T-cell (primary cell): ENCODE results near the gene CD2. TPM values are rescaled to one million over a fixed set of nuclear protein-coding genes. Genes with fewer than 3 reads are reported as not detected.
A peak's percentile ranks its signal among the peaks of the same experiment; 100 is the strongest.

ENCODE experiments used
- ATAC-seq, 4 experiments: fragments of 200-7000 bp in 3 of 4; fragments of 150-1000 bp in 1 of 4; cut with Tn5 transposase; replicated peaks in 1 of 4; 1 replicate in 3 of 4; 2 replicates in 1 of 4; pipeline ENCODE4 v1.10.0; 2021; ENCODE audit warnings: moderate library complexity in 3 of 4, mild to moderate bottlenecking in 2 of 4, moderate number of reproducible peaks in 1 of 4
- CTCF ChIA-PET, 2 donors: fragments of 300-600 bp; sonication (Branson Sonifier 250); formaldehyde crosslinking; loops; one replicate each; lab custom pipeline; 2022; ENCODE audit warnings: antibody characterized with exemption in 2 of 2; lab: Charles Lee
- POLR2A ChIA-PET, 2 donors: fragments of 300-600 bp; sonication (Branson Sonifier 250); formaldehyde crosslinking; loops; one replicate each; lab custom pipeline; 2022; ENCODE audit warnings: antibody characterized with exemption in 2 of 2; lab: Charles Lee
- DNase-seq, 35 experiments: peaks; one replicate each; pipeline versions ENCODE4 v3.0.0 to v3.0.0-alpha.2; 2013 to 2023
- H3K27ac ChIP-seq: one replicate; pipeline ENCODE4 v1.5.1; 2013; ENCODE audit warnings: low read length
- H3K27me3 ChIP-seq, 2 experiments: replicated peaks in 1 of 2; 1 replicate in 1 of 2; 2 replicates in 1 of 2; pipeline versions ENCODE4 v1.6.1 to v1.7.0; 2013; ENCODE audit warnings: low read length in 1 of 2, mixed read lengths in 1 of 2; ENCODE audit not compliant: control insufficient read depth in 2 of 2, insufficient read depth in 2 of 2; ENCODE audit errors: extremely low read depth in 1 of 2
- H3K36me3 ChIP-seq, 2 donors: 1 replicate in 1 of 2; 2 replicates in 1 of 2; pipeline versions ENCODE4 v1.6.1 to v1.7.0; 2013; ENCODE audit warnings: low read length in 1 of 2; ENCODE audit not compliant: control insufficient read depth in 2 of 2, insufficient read depth in 1 of 2; ENCODE audit errors: extremely low read depth in 1 of 2
- H3K4me1 ChIP-seq, 2 experiments: 1 replicate in 1 of 2; 2 replicates in 1 of 2; pipeline versions ENCODE4 v1.6.1 to v1.7.0; 2013; ENCODE audit warnings: low read length in 2 of 2, mixed read lengths in 1 of 2; ENCODE audit not compliant: insufficient read depth in 2 of 2, control insufficient read depth in 1 of 2; ENCODE audit errors: extremely low read depth in 1 of 2
- H3K4me3 ChIP-seq, 2 donors: 1 replicate in 1 of 2; 2 replicates in 1 of 2; pipeline versions ENCODE4 v1.5.1 to v1.7.0; 2013; ENCODE audit warnings: mild to moderate bottlenecking in 2 of 2, low read length in 1 of 2, moderate library complexity in 1 of 2; ENCODE audit not compliant: control insufficient read depth in 1 of 2; ENCODE audit errors: extremely low read depth in 1 of 2
- H3K9me3 ChIP-seq: 2 replicates; pipeline ENCODE4 v1.7.0; 2013
- H3K27ac Mint-ChIP-seq, 2 donors: one replicate each; pipeline ENCODE4 v1.8.0; 2020 to 2021; ENCODE audit warnings: mild to moderate bottlenecking in 2 of 2, mixed read lengths in 2 of 2
- H3K27me3 Mint-ChIP-seq, 2 donors: one replicate each; pipeline ENCODE4 v1.8.0; 2021 to 2022; ENCODE audit warnings: mixed read lengths in 2 of 2
- H3K36me3 Mint-ChIP-seq: one replicate; pipeline ENCODE4 v1.8.0; 2021; ENCODE audit warnings: mixed read lengths
- H3K4me1 Mint-ChIP-seq, 3 donors: one replicate each; pipeline ENCODE4 v1.8.0; 2020 to 2022; ENCODE audit warnings: mixed read lengths in 3 of 3, mild to moderate bottlenecking in 1 of 3
- H3K4me3 Mint-ChIP-seq, 3 donors: one replicate each; pipeline ENCODE4 v1.8.0; 2020 to 2022; ENCODE audit warnings: mild to moderate bottlenecking in 3 of 3, mixed read lengths in 3 of 3, moderate library complexity in 3 of 3
- H3K9me3 Mint-ChIP-seq, 3 donors: one replicate each; pipeline ENCODE4 v1.8.0; 2020 to 2022; ENCODE audit warnings: mixed read lengths in 3 of 3
- WGBS: methylation state at CpG from one replicate; pipeline ENCODE4 v1.1.5; 2013; ENCODE audit warnings: missing lambda C conversion rate; ENCODE audit not compliant: insufficient coverage; 5-methylcytosine and 5-hydroxymethylcytosine counted together
- total RNA-seq, 35 experiments: library from RNA in 6 of 35; stranded (reverse) in 6 of 35; fragments of 120-200 nt in 1 of 35; gene quantifications; one replicate each; pipeline versions ENCODE4 v1.2.1 to v1.2.4 and lab custom pipeline; 2013 to 2026

Gene CD2
- total RNA-seq, 5 donors from 2014 or later (not counting 1 experiment from before 2014, with no cell fraction given): 119 to 209 (median 158) TPM

DNA sequence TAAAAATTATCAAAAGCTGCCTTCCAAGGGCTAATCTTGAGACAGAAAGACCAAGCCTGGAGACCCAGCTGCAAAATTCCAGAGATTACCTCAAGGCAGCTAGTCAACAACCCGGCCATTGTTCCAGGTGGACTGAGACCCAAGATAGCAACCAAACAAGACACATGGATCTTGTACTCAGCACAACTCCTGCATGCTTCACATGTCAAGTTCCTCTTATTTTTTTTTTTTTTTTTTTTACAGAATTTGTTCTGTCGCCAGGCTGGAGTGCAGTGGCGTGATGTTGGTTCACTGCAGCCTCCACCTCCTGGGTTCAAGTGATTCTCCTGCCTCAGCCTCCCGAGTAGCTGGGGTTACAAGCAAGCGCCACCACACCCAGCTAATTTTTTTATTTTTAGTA, 40.1 kb downstream of the CD2 start:
- Histone ChIP-seq H3K27ac (no peak overlapping the region), H3K36me3 (no peaks in the 10 kb centered on the region), H3K9me3 (no peaks in the 10 kb centered on the region), H3K27me3 (no peaks in the 10 kb centered on the region), H3K4me3 (no peak overlapping the region), H3K4me1 (peaks cover 10 to 33% of the 10 kb centered on the region in 2 experiments)
- ChIA-PET POLR2A (no interaction called here), CTCF (interaction anchor here (0.6 to 1.0 kb wide), 6 partner anchors 18 to 386 kb away, joined by 3 to 10 read pairs (median 4); no protein-coding TSS in a partner anchor)
- 73% methylated on average over 2 of the region's 5 CpGs for WGBS
- peak overlapping the region in 1 of 2 donors; percentile 11 for H3K27ac Mint-ChIP-seq
- no peaks in the 10 kb centered on the region for H3K36me3 Mint-ChIP-seq
- no peak overlapping the region for H3K4me3 Mint-ChIP-seq
- peaks cover 48 to 67% (median 64%) of the 10 kb centered on the region in 3 donors for H3K4me1 Mint-ChIP-seq
- no peaks in the 10 kb centered on the region for H3K27me3 Mint-ChIP-seq
- no peaks in the 10 kb centered on the region for H3K9me3 Mint-ChIP-seq
- ATAC-seq (no peak), DNase-seq (no peak)

DNA sequence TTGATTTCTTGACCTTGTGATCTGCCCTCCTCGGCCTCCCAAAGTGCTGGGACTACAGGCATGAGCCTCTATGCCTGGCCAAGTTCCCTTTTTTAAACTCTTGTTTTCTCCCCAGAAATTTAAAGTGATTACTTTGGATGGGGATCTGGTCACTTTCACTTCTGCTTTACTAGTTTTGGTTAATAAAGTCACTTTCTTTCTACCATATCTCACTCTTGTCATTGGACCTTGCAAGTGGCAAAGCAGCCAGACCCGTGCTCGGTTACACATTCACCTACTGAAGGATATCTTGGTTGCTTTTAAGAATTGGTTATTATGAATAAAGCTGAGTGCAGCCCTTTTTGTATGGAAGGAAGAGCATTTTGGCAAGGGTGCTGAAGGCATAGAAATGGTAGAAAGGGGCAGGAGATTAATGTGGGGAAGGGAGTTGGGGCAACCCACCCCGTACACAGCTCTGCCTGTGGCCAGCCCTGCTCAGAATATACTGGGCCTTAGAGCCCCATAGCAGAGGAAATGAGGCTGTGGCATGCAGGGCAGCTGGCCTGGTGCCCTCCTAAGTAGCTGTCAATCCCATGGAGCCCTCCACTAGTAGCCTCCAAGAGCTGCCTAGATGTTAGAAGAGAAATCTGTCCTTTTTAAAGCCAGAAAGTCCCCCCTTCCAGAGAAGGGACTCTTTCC, 40.7 kb downstream of the CD2 start:
- Histone ChIP-seq H3K4me3 (no peak overlapping the region), H3K9me3 (no peaks in the 10 kb centered on the region), H3K4me1 (peaks cover 12 to 36% of the 10 kb centered on the region in 2 experiments), H3K27me3 (no peaks in the 10 kb centered on the region), H3K27ac (no peak overlapping the region), H3K36me3 (no peaks in the 10 kb centered on the region)
- no peak for DNase-seq
- peak overlapping the region; percentile 23 to 31 for H3K27ac Mint-ChIP-seq
- no peak overlapping the region for H3K4me3 Mint-ChIP-seq
- no CpG with 5 or more reads among the region's 4 CpGs for WGBS
- no peaks in the 10 kb centered on the region for H3K9me3 Mint-ChIP-seq
- POLR2A ChIA-PET: no interaction called here
- H3K4me1 Mint-ChIP-seq: peaks cover 48 to 70% (median 66%) of the 10 kb centered on the region in 3 donors
- H3K27me3 Mint-ChIP-seq: no peaks in the 10 kb centered on the region
- no peak for ATAC-seq
- no peaks in the 10 kb centered on the region for H3K36me3 Mint-ChIP-seq
- CTCF ChIA-PET: interaction anchor here (0.6 to 0.7 kb wide), 6 partner anchors 18 to 387 kb away, joined by 3 to 10 read pairs (median 4); no protein-coding TSS in a partner anchor

DNA sequence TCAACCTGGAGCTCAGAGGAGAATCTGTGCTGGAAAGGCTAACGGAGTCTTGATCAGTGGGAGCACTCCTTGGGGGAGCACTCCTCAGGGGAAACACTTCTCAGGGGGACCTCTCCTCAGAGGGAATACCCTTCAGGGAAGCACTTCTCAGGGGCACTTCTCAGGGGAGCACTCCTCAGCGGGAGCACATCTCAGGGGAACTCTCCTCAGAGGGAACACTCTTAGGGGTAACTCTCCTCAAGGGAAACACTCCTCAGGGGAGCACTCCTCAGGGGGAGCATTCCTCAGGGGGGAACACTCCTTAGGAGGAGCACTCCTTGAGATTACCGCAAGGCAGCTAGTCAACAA, 41.2 kb downstream of the CD2 start:
- ATAC-seq: no peak
- Histone ChIP-seq H3K9me3 (no peaks in the 10 kb centered on the region), H3K4me1 (peaks cover 16 to 41% of the 10 kb centered on the region in 2 experiments), H3K4me3 (no peak overlapping the region), H3K36me3 (no peaks in the 10 kb centered on the region), H3K27me3 (no peaks in the 10 kb centered on the region), H3K27ac (no peak overlapping the region)
- WGBS: 100% methylated on average over 3 of the region's 3 CpGs
- ChIA-PET POLR2A (no interaction called here), CTCF (interaction anchor here in 1 of 2 donors (0.6 kb wide), 1 partner anchor 20 kb away, joined by 4 read pairs; no protein-coding TSS in a partner anchor)
- H3K36me3 Mint-ChIP-seq: no peaks in the 10 kb centered on the region
- DNase-seq: no peak
- peaks cover 48 to 71% (median 66%) of the 10 kb centered on the region in 3 donors for H3K4me1 Mint-ChIP-seq
- H3K27me3 Mint-ChIP-seq: no peaks in the 10 kb centered on the region
- H3K27ac Mint-ChIP-seq: no peak overlapping the region
- H3K4me3 Mint-ChIP-seq: no peak overlapping the region
- H3K9me3 Mint-ChIP-seq: no peaks in the 10 kb centered on the region

DNA sequence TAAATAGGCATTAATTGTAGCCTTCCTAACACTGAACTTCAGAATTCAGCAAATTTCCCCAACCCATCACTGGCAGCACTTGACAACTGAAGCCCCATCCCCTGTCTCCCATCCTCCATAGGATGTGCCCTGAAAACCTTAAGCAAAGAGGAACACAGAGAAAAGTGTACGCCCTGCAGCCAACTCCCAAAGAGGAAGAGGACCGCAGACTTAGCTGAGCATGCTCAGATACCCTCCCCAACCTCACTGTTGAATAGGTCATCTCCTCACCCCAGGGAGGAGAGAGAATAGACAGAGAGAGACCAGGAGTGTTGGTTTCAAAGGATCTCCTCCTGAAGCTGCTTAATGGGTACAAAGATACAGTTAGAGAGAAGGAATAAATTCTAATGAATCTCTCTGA, 50.5 kb downstream of the CD2 start:
- Mint-ChIP-seq H3K4me3 (peak overlapping the region; percentile 61 to 72 (median 64)), H3K27ac (peak overlapping the region; percentile 95 to 99), H3K27me3 (no peaks in the 10 kb centered on the region), H3K36me3 (no peaks in the 10 kb centered on the region), H3K9me3 (no peaks in the 10 kb centered on the region), H3K4me1 (peaks cover 75 to 93% (median 92%) of the 10 kb centered on the region in 3 donors)
- ATAC-seq (no peak), DNase-seq (no peak)
- no peaks in the 10 kb centered on the region for H3K9me3 ChIP-seq
- peak overlapping the region in 1 of 2 donors; percentile 22 for H3K4me3 ChIP-seq
- H3K4me1 ChIP-seq: peaks cover 8 to 66% of the 10 kb centered on the region in 2 experiments
- H3K36me3 ChIP-seq: no peaks in the 10 kb centered on the region
- POLR2A ChIA-PET: interaction anchor here (0.6 to 1.3 kb wide), 8 partner anchors 12 to 963 kb away, joined by 3 to 12 read pairs (median 4); partner anchors contain the start of genes CD2 (in 1 of the 2) and TTF2 (in 1 of the 2)
- CTCF ChIA-PET: interaction anchor here (0.6 to 1.5 kb wide), 8 partner anchors 8 to 256 kb away, joined by 3 to 6 read pairs (median 4); partner anchors contain the start of genes CD2 (in 1 of the 2) and TTF2 (in 1 of the 2)
- peak overlapping the region; percentile 87 for H3K27ac ChIP-seq
- no peaks in the 10 kb centered on the region for H3K27me3 ChIP-seq
- WGBS: no CpG with 5 or more reads among the region's 2 CpGs

DNA sequence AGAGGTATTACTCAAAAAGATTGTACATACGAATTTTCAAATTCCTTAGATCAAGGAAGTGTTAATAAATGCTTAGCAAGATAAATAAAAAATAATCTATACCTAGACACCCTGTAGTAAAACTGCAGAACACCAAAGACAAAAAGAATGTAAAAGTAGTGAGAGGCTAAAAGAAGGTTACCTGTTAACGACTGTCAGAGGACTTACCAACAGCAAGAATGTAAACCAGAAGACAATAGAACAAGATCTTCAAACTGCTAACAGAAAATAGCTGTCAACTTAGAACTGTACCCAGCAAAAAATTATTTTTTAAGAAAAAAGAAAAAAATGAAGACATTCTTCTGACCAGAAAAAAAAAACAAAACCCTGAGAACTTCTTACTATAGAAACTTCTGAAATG, 51.2 kb downstream of the CD2 start:
- Mint-ChIP-seq H3K27me3 (no peaks in the 10 kb centered on the region), H3K9me3 (no peaks in the 10 kb centered on the region), H3K36me3 (no peaks in the 10 kb centered on the region), H3K4me3 (peak overlapping the region; percentile 61 to 72 (median 64)), H3K27ac (peak overlapping the region; percentile 95 to 99), H3K4me1 (peaks cover 75 to 93% (median 92%) of the 10 kb centered on the region in 3 donors)
- ChIA-PET CTCF (interaction anchor here (0.6 to 1.5 kb wide), 6 partner anchors 9 to 255 kb away, joined by 3 to 6 read pairs (median 4); partner anchors contain the start of gene TTF2 (in 1 of the 2)), POLR2A (interaction anchor here (0.7 to 1.3 kb wide), 3 partner anchors 31 to 67 kb away, joined by 3 to 4 read pairs (median 3); no protein-coding TSS in a partner anchor)
- no peak for DNase-seq
- Histone ChIP-seq H3K27me3 (no peaks in the 10 kb centered on the region), H3K4me1 (peaks cover 6 to 66% of the 10 kb centered on the region in 2 experiments), H3K36me3 (no peaks in the 10 kb centered on the region), H3K4me3 (peak overlapping the region in 1 of 2 donors; percentile 22), H3K9me3 (no peaks in the 10 kb centered on the region), H3K27ac (peak overlapping the region; percentile 87)
- WGBS: no CpG with 5 or more reads among the region's 2 CpGs
- ATAC-seq: no peak

DNA sequence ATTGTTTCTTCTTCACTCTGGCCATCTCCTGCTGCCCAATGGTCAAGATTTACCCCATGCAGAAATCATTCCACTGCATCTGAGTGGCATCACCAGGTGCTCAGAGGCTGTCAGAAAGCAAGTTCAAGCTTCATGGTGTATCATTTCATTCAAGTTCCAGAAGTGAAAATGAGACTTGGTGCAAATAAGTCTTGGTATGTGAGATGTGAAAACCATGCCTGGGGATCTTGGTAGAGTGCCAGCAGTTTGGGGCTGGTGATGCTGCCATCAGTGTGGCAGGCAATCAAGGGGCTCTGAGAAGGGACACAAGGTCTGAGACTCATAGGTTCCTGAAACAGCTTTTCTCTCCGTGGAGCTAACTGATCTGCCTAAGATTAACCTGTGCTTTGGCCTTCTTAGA, 52.0 kb downstream of the CD2 start:
- Histone ChIP-seq H3K36me3 (no peaks in the 10 kb centered on the region), H3K27me3 (no peaks in the 10 kb centered on the region), H3K27ac (peak overlapping the region; percentile 87), H3K9me3 (no peaks in the 10 kb centered on the region), H3K4me3 (peak overlapping the region in 1 of 2 donors; percentile 22), H3K4me1 (peaks cover 8 to 71% of the 10 kb centered on the region in 2 experiments)
- Mint-ChIP-seq H3K36me3 (no peaks in the 10 kb centered on the region), H3K27ac (peak overlapping the region; percentile 95 to 99), H3K4me1 (peaks cover 72 to 92% (median 91%) of the 10 kb centered on the region in 3 donors), H3K4me3 (peak overlapping the region; percentile 61 to 72 (median 64)), H3K9me3 (no peaks in the 10 kb centered on the region), H3K27me3 (no peaks in the 10 kb centered on the region)
- 40% methylated on average over 1 of the region's 1 CpG for WGBS
- CTCF ChIA-PET: interaction anchor here in 1 of 2 donors (0.8 to 1.5 kb wide), 4 partner anchors 10 to 69 kb away, joined by 3 to 5 read pairs (median 4); no protein-coding TSS in a partner anchor
- DNase-seq: peak in 33 of 35 experiments; percentile 19 to 78 (median 43)
- peak; percentile 15 to 49 (median 29) for ATAC-seq
- POLR2A ChIA-PET: interaction anchor here (0.6 to 1.2 kb wide), 4 partner anchors 9 to 72 kb away, joined by 3 to 5 read pairs (median 4); no protein-coding TSS in a partner anchor
